Islet precursor cell (in vitro differentiated cells): ENCODE data around the gene LHFPL2.
"Not testable (repeated sequence)": the region's sequence is repeated elsewhere in the genome, so short reads cannot be mapped to it uniquely, and the experiment has no call there.

Experiments
- DNase-seq: peaks from one replicate; pipeline ENCODE4 v3.0.0-alpha.2; 2018

The LHFPL2 gene

GRCh38 chr5:78639791-78640190 is 8.8 kb downstream of the LHFPL2 start:
- no peak for DNase-seq

GRCh38 chr5:78638973-78639669 is 9.5 kb downstream of the LHFPL2 start:
- DNase-seq, result no peak

GRCh38 chr5:78638423-78638822 is 10.1 kb downstream of the LHFPL2 start:
- peak; percentile 97 for DNase-seq

GRCh38 chr5:78637468-78637867 is 11.1 kb downstream of the LHFPL2 start:
- no peak for DNase-seq

GRCh38 chr5:78636682-78637081 is 11.9 kb downstream of the LHFPL2 start:
- no peak for DNase-seq

GRCh38 chr5:78634634-78635033 is 13.9 kb downstream of the LHFPL2 start:
- no peak for DNase-seq

- DNase-seq, result no peak
These were observed 14.3 kb downstream of the LHFPL2 start for GRCh38 chr5:78634229-78634628.

- DNase-seq, result no peak
These were observed 14.9 kb downstream of the LHFPL2 start for GRCh38 chr5:78633700-78634099.

- no peak for DNase-seq
These were observed 16.1 kb downstream of the LHFPL2 start for GRCh38 chr5:78632467-78632866.

GRCh38 chr5:78631931-78632330 is 16.6 kb downstream of the LHFPL2 start:
- DNase-seq, result no peak

GRCh38 chr5:78630047-78630446 is 18.5 kb downstream of the LHFPL2 start:
- DNase-seq, result no peak

- no peak for DNase-seq
These were observed 18.9 kb downstream of the LHFPL2 start for GRCh38 chr5:78629624-78630023.

GRCh38 chr5:78628270-78628992 is 20.1 kb downstream of the LHFPL2 start:
- peak; percentile 90 for DNase-seq

GRCh38 chr5:78627766-78628165 is 20.8 kb downstream of the LHFPL2 start:
- DNase-seq, result no peak

- DNase-seq, result peak; percentile 78
These were observed 21.4 kb downstream of the LHFPL2 start for GRCh38 chr5:78627175-78627574.

- no peak for DNase-seq
These were observed 22.5 kb downstream of the LHFPL2 start for GRCh38 chr5:78626009-78626571.

- no peak for DNase-seq
These were observed 23.6 kb downstream of the LHFPL2 start for GRCh38 chr5:78624992-78625391.

GRCh38 chr5:78624011-78624541 is 24.5 kb downstream of the LHFPL2 start:
- DNase-seq, result peak; percentile 77

- DNase-seq, result no peak
These were observed 26.1 kb downstream of the LHFPL2 start for GRCh38 chr5:78622302-78622971.

GRCh38 chr5:78621291-78621738 is 27.3 kb downstream of the LHFPL2 start:
- no peak for DNase-seq

GRCh38 chr5:78620119-78620518 is 28.5 kb downstream of the LHFPL2 start:
- not testable (repeated sequence) for DNase-seq

GRCh38 chr5:78618303-78618702 is 30.3 kb downstream of the LHFPL2 start:
- no peak for DNase-seq

- peak; percentile 75 for DNase-seq
These were observed 32.9 kb downstream of the LHFPL2 start for GRCh38 chr5:78615697-78616096.
